Measurements from ENCODE around the gene COMMD7.
A peak's percentile ranks its signal among the peaks of the same experiment; 100 is the strongest.

The COMMD7 gene

GRCh38 chr20:32672982-32673851, 70.0 kb downstream of the COMMD7 start:
- no peak for DNase-seq

GRCh38 chr20:32672394-32672981, 70.8 kb downstream of the COMMD7 start:
- no peak for DNase-seq

- no peak for DNase-seq
These were observed 72.4 kb downstream of the COMMD7 start for GRCh38 chr20:32670773-32671455.

- DNase-seq = no peak
These were observed 76.2 kb downstream of the COMMD7 start for GRCh38 chr20:32667027-32667426.

- no peak for DNase-seq
These were observed 78.5 kb downstream of the COMMD7 start for GRCh38 chr20:32664678-32665159.

- no peak for DNase-seq
These were observed 79.1 kb downstream of the COMMD7 start for GRCh38 chr20:32664012-32664677.

GRCh38 chr20:32663335-32664011, 79.8 kb downstream of the COMMD7 start:
- no peak for DNase-seq

- DNase-seq = no peak
These were observed 81.3 kb downstream of the COMMD7 start for GRCh38 chr20:32661820-32662528.

GRCh38 chr20:32660661-32661060, 82.6 kb downstream of the COMMD7 start:
- DNase-seq = no peak

GRCh38 chr20:32656827-32657226, 86.4 kb downstream of the COMMD7 start:
- no peak for DNase-seq

- DNase-seq = no peak
These were observed 87.3 kb downstream of the COMMD7 start for GRCh38 chr20:32655903-32656512.

GRCh38 chr20:32652739-32653526, 90.3 kb downstream of the COMMD7 start:
- DNase-seq = peak; percentile 86

All from COR-L47 (cell line).